ENCODE data around the gene METTL4.

Gene METTL4

DNA sequence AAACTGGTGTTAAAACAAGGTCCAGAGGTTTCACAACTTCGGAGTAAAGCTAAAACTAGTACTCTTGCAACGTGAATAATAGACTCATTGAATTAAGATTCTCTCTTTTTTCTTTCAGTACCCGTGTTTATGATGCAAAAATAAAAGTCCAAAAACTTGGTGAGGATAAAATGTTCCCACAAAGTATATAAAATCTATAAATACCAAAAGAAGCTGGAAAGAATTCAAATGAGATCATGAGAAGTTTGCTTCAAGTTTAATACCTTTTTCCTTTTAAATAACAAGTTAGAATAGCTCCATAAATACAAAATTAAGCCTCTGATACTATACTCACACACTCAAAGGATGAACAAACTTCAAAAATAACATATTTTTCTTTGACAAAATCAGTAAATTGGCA lies 34.0 kb downstream of the METTL4 start:
- Histone ChIP-seq H3K4me3 (ENCODE audit: low read depth, low read length) (no peak overlapping the region), H3K9me3 (ENCODE audit: control insufficient read depth, insufficient read depth, low read depth, low read length) (no peaks in the 10 kb centered on the region), H3K36me3 (ENCODE audit: control insufficient read depth in 2 of 2, insufficient read depth in 1 of 2, low read length in 2 of 2) (no peaks in the 10 kb centered on the region), H3K27ac (ENCODE audit: extremely low read depth, low read depth, low read length) (no peak overlapping the region), H3K4me1 (ENCODE audit: control insufficient read depth, insufficient read depth, low read length) (peaks cover 24% of the 10 kb centered on the region)
- ChIA-PET POLR2A (no interaction called here), CTCF (interaction anchor here (0.6 to 3.6 kb wide), 4 partner anchors 10 to 1324 kb away, joined by 3 to 19 read pairs (median 6); no protein-coding TSS in a partner anchor)
- no peak for TF ChIP-seq ZNF629 (tag by site-specific recombination; IDR thresholded peaks at IDR 0.05)
- TF ChIP-seq ZNF292 (tag by site-specific recombination; IDR thresholded peaks at IDR 0.05; ENCODE audit: borderline replicate concordance, low read depth): no peak
- TF ChIP-seq CTCF (tag by site-specific recombination; IDR thresholded peaks at IDR 0.05): no peak
- no peak for TF ChIP-seq ZNF350 (tag by site-specific recombination; IDR thresholded peaks at IDR 0.05)
- no peak for TF ChIP-seq ZNF654 (tag by site-specific recombination; IDR thresholded peaks at IDR 0.05; ENCODE audit: low read depth)
- TF ChIP-seq ZNF146 (tag by site-specific recombination; IDR thresholded peaks at IDR 0.05): no peak
- no peak for TF ChIP-seq SP7 (tag by site-specific recombination; IDR thresholded peaks at IDR 0.05)
- no peak for TF ChIP-seq ZNF580 (tag by site-specific recombination; IDR thresholded peaks at IDR 0.05)
- no peak for TF ChIP-seq PRDM10 (tag by site-specific recombination; IDR thresholded peaks at IDR 0.05)
- TF ChIP-seq GLIS1 (tag by site-specific recombination; IDR thresholded peaks at IDR 0.05): no peak
- TF ChIP-seq ZBTB20 (tag by site-specific recombination; IDR thresholded peaks at IDR 0.05): no peak
- TF ChIP-seq ZNF426 (tag by site-specific recombination; IDR thresholded peaks at IDR 0.05): no peak
- no peak for TF ChIP-seq SCRT2 (tag by site-specific recombination; IDR thresholded peaks at IDR 0.05)
- no peak for TF ChIP-seq ZNF37A (tag by site-specific recombination; IDR thresholded peaks at IDR 0.05)
- TF ChIP-seq ZXDB (tag by site-specific recombination; IDR thresholded peaks at IDR 0.05): no peak

- TF ChIP-seq ZNF768 (tag by site-specific recombination; IDR thresholded peaks at IDR 0.05) (no peak), ZNF248 (tag by site-specific recombination; IDR thresholded peaks at IDR 0.05) (no peak), ATF2 (tag by site-specific recombination; IDR thresholded peaks at IDR 0.05; ENCODE audit: low read depth) (no peak)
- CTCF ChIA-PET: interaction anchor here (0.7 to 3.6 kb wide), 4 partner anchors 11 to 951 kb away, joined by 3 to 19 read pairs (median 7); no protein-coding TSS in a partner anchor
- POLR2A ChIA-PET: interaction anchor here (0.6 kb wide), 1 partner anchor 265 kb away, joined by 3 read pairs; no protein-coding TSS in a partner anchor
Measured at GRCh38 chr18:2536493-2536892, 34.8 kb downstream of the METTL4 start.

More at GRCh38 chr18:2536493-2536892, 34.8 kb downstream of the METTL4 start:
- Histone ChIP-seq H3K9me3 (ENCODE audit: control insufficient read depth, insufficient read depth, low read depth, low read length) (no peaks in the 10 kb centered on the region), H3K27ac (ENCODE audit: extremely low read depth, low read depth, low read length) (no peak overlapping the region), H3K4me1 (ENCODE audit: control insufficient read depth, insufficient read depth, low read length) (peaks cover 24% of the 10 kb centered on the region), H3K36me3 (ENCODE audit: control insufficient read depth in 2 of 2, insufficient read depth in 1 of 2, low read length in 2 of 2) (no peaks in the 10 kb centered on the region; a peak in 1 of 3 replicates), H3K4me3 (ENCODE audit: low read depth, low read length) (no peak overlapping the region)

All from HEK293 (cell line).